NCI-H510A treated with DMSO at 0.1 percent for 48 hours (cell line): Measurements from ENCODE around the gene PTPRD.
"Not testable (repeated sequence)": the region's sequence is repeated elsewhere in the genome, so short reads cannot be mapped to it uniquely, and the experiment has no call there.

Experiments used
- DNase-seq: peaks from one replicate; lab custom pipeline; 2025; lab: John Stamatoyannopoulos, UW

The PTPRD gene

DNA sequence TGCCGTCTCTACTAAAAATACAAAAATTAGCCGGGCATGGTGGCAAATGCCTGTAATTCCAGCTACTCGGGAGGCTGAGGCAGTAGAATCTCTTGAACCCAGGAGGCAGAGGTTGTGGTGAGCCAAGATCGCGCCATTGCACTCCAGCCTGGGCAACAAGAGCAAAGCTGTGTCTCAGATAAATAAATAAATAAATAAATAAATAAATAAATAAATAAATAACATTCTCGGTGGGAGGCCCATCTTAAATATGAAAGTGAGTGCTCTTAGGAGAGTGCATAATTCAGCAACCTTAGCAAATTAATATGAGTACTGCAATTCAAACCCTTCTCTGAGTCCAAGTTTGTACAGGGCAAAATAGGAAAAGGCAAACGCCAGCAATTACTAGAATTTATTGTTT is 1302.1 kb downstream of the PTPRD start:
- not testable (repeated sequence) for DNase-seq

DNA sequence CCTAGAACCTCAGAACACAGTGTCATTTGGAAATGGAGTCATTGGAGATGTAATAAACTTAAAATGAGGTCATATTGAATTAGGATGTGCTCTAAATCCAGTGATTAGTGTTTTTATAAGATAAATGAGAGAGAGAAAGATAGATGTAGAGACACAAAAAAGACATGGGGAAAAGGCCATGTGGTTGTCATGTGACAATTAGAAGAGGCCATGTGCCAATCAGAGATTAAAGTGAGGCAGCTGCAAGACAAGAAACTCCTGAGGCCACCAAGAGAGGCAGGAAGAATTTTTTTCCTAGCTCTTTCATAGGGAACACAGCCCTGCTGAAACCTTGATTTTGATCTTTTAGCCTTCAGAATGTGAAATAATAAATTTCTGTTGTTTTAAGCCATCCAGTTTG is 1307.2 kb downstream of the PTPRD start:
- DNase-seq, result no peak

DNA sequence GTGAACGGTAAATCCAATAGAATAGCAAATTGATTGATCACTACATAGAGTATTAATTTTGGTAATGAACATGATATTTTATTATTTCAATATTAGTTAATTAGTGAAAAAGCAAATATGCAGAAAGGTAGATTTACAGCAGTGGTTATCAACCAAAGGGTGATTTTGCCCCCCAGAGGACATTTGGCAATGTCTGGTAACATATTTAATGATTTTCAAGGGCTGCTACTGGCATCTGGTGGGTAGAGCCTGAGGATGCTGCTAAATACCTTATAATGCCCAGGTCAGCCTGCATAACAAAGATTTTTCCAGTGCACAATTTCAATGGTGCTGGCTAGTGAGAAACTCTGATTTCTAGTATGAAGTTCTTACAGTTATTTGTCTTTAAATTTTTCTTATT is 1313.7 kb downstream of the PTPRD start:
- no peak for DNase-seq

DNA sequence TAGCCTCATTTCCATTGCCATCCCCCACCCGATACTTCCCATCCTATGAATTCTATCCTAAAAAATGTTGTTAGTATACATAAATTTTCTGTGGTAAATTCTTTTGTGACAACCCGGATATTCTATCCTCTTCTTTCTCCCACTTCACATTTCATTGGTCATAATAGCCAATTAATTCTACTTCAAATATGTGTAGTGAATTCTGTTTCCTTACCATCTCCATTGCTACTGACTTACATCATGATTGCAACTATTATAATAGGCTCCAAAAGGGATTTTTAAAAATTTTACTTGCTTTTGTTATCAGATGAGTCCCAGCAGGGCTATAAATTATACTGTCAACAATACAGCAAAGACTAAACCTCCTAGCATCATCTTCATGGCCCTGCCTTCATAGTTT is 1326.8 kb downstream of the PTPRD start:
- no peak for DNase-seq

DNA sequence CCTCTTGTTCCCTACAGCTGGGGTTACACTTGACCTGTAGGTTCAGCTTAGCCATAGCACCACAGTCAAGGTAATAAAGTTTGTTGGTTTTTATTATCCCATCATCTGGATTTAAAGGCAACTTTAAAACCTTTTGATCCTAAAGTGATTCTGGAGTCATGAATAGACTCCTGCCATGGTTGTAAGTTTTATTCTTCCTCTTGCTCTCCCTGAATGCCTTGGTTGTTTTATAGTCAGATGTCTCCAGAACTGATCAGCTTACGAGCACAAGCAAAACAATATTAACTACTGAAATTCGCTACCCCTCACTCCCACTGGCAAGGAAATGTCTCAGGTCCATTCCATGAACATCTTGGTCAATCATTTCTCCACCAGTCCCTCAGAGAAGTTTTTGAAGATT is 1328.6 kb downstream of the PTPRD start:
- no peak for DNase-seq

DNA sequence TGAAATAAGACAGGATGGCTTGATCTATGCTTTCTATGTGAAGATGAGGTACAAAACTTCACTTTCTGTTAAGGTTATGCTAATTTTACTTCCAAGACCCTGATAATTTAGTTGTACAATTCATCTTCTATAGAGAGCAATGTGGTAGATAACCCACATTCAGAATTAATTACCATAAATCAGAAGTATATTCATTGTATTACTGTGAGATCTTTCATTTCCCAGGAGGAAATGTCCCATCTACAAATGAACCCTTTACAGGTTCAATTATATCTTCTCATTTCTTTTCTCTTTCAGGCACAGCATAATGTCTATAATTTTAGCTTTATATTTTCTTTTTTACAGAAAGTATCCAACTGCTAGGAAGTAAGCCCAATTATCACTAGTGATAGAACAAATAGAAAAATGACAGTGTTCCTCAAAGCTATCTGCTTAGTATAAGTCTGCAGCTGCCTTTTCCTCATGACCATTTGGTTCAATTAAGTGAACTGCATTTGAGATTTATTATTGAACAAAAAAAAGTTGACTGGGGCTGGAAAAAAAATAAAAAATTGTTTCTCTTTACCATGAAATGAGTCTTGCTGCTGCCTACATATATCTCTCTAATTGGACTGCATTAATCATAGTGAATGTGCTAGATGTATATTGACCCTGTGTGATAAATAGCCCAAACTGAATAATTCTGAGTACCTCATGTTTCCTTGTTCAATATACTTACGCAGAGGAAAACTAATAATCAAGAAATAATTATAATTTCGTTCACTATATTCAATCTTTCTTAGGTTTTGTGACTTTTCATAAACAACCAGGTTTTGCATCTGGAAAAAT is 1329.4 kb downstream of the PTPRD start:
- DNase-seq, result no peak

DNA sequence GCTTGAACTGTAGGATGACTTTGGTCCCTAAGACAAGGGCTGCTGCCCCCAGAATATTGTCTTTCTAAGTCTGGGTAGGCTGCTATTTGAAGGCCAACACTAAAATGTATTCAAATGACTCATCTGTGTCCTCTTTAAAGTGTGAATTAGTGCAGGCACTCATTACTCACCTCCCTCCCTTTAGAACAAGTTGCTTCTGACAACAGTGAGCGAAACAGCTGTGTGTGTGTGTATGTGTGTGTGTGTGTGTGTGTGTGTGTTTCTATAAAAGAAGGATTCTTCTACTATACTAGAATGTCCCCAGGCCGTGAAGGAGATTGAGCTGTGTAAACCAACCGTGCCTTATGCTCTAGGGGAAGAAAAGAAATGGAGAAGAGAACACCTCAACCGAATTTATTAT is 1337.2 kb downstream of the PTPRD start:
- no peak for DNase-seq

DNA sequence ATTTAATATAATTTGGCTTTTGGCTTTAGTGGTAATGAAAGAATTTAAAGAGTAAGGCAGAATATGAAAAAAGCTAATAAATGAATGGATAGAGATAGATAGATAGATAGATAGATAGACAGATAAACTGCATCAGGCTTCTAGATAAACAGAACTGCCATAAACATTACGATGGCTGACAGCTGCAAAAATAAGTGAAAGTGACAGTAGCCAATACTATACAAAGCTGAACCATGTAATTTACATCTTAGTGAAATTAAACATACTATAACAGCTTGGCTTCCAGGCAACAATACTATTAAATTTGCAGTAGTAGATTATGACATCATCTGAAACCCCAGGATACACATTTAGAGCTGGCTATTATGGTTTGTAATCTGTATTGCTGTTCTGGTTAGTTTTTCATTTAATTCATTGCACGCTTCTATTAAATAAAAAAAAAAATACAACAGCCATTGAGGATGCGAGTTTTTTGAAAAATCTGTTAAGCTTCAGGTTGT is 1354.8 kb downstream of the PTPRD start:
- no peak for DNase-seq

DNA sequence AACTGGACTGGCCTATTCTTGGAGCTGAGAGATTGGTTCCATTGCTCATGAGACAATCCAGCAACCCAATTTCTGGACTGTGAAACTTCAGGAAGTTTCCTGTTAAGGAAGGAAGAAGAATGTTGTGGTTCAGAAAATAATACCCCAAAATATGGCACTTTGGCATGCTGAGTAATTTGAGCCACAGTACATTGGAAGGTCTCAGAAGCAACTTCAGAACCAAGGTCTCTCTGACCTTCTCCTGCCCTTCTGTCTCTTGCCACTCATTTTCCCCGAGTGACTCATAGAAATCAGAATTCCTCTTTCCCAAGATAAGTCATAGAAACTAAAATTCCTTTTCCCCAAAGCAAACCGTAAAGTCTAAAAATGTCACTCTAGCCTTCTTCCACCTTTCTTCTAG is 1366.1 kb downstream of the PTPRD start:
- DNase-seq, result no peak

DNA sequence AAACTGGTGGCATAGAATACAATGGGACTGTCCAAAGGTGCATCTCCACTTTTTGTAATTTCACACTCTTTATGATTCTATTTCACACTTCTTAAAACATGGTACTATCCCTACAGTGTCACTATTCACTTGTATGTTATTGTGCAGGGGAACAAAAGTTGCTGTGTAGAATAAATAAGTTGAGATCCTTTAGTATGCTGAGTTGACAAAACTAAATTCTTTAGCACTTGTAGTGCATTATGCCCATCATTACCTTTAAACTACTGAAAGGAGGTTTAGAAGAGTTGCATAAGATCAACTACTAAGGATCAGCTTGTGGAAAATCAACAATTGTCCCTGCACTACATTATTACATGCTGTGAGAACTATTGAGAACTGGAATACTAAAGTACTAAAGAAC is 1380.9 kb downstream of the PTPRD start:
- DNase-seq, result no peak

DNA sequence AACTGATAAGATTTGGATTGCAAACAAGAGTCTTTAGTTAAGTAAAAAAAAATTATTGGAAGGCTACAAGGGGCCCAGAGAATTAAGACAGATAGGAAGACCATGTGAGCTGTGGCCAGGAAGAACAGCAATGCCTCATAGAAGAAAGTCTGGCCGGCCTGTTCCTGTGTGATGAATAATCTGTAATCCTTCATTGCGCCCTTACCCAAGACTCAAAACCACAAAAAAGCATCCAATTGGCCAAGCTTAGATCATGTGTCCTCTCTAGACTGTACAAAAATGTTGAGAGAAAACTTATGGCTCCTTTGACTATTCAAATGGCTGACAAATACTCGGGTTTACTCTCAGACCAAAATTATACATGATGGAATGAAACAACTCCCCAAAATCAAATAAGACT is 1383.5 kb downstream of the PTPRD start:
- no peak for DNase-seq

DNA sequence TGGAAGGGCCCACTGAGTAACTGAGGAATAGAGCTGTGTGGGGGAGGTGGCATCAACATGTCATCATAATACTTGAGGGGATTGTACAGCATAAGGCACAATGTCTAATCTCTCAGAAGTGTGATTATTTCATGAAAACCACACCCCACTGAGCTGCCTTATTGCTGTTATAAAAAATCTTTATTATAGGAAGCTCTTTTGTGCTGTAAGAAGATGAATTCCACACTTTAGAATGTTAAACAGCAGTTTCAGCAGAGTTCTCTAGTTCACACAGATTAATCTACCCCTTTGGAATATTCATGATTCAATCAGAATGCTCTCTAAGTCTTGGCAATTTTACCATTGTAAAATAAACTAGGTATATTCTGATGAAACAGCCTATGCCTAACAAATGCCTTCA is 1389.6 kb downstream of the PTPRD start:
- no peak for DNase-seq

DNA sequence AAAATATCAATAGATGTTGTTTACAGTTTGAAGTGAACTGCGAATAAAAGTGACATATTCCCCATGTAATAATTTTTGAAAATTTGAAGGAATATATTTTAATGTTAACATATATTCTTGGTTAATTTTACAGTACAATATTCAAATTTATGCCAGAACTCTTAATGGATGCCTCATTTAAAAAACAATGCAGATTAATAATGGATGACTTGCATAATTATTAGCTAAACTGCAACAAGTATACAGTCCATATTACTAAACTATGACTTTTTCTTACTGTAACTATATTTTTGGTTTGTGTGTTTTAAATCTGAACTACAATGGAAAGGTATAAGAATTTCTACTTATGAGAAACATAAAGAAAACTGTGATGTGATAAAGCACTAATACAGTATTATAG is 1390.1 kb downstream of the PTPRD start:
- no peak for DNase-seq

DNA sequence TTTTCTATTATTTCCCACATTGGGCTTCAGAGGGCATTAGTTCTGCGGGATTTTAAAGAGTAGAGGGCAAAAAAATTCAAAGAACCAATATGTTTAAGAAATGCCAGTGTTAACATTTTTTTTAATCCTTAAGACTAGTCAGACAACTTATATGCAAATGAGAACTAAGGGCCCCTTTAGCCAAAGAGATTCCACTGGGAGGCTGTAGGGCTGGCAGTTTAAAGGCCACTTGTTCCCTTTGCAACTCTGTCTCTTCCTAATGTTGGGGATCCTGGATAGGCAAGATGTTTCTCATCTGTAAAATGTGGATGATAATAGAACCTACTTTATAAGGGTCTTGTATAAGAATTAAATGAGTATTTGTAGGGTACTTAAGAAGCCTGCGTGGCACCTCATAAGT is 1395.9 kb downstream of the PTPRD start:
- DNase-seq, result no peak

DNA sequence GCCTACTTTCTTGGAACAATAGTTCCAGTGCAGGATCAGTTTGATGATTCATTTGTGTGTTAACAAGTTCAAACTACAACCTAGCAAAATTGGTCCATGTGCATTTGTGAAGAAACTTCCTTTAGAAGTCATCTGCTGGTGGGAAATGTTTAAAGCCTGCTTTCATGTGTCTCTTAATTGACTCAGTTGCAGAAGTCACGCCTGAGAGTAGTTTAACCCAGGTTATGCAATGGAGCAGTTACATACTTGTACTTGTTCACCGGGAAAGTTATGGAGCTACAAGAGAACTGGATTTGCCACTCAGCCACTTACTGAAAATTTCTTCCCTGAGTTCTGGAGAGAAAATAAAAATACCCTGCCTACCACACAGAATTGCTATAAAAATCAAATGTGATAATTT is 1397.8 kb downstream of the PTPRD start:
- DNase-seq, result no peak

DNA sequence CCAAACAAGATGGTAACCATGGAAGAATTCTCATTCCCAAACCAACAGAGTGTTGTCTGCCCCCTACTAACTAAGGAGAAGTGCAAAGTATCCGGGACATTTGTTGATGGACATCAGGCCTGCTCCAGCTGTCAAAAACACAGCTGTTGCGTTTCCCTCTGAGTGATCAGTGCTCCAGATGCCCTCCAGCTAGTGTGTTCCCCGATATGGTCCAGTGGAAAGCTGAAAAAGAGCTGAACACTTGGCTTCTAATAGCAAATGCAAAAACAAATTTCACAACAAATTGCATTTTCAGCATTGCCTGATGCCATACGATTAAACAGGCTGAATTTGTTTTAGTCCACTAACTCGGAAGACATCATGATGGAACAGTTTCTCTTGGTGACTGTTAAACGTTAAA is 1398.7 kb downstream of the PTPRD start:
- DNase-seq, result no peak

DNA sequence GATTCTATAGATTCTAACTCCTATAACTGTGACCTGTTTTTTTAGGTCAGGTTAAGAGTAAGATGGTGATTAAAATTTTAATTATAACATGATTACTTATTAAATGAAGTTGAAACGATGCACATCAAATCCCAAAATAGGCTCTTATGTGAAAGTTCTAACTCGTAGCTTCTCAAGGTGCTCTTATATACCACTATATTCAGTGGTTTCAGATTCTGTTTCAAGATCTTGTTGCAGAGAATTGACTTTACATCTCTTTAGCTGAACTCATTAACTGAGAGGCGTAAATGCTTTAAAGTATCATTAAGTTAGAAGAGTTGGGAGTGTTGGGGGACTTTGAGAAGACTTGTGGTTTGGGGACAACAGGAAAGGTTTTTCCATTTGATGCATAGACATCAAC is 1399.8 kb downstream of the PTPRD start:
- DNase-seq, result no peak

DNA sequence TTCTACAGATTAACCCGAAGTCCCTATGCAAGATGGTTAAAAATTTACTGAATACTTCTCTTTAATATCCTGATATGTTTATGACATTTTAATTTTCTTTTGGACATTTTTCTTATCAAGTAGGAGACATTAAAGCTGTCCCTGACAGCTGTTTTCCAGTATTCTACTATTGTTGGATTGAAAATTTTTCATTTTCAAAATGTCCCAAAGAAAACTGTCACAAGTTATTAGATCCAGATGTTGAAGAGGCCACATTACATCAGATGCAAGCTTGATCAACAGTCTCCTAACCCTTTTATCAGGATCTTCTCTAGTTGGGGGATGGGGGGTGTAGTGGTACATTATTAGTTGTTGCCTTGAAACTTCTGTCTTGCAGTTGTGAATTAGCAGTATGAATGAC is 1410.5 kb downstream of the PTPRD start:
- no peak for DNase-seq

DNA sequence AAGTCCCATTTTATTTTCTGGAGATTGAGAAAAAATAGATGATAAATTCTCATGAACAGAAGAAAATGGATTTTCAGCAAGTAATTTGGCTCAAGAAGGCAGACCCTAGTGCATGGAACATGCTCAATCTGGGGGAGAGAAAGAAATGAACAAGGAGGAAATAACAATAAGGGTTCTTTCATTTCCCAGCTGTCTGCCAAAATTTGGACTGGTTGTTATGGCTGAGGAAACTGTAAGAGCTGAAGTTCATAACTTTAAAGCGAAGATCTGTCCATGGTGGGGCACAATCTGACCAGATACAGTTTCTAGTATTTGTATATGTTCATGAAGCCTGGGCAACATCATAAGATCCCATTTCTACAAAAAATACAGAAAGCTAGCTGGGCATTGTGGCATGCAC is 1426.7 kb downstream of the PTPRD start:
- DNase-seq, result no peak

DNA sequence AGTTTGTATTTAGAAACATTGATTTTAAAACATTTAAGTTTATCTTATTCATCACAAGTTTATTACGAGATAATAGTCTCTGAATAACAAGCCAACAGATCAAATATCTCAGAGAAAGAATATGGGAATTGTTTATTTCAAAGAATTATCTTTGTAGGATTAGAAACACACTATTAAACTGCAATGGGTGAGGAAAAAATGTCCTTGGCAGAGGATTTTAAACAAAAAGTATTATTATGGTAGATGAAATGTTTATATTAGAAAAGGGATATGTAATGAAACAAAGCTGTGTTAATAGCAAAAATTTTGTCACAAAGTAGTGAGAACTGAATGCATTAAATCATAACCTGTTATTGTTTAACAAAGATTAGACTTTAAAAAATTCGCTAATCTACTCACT is 1430.4 kb downstream of the PTPRD start:
- no peak for DNase-seq

DNA sequence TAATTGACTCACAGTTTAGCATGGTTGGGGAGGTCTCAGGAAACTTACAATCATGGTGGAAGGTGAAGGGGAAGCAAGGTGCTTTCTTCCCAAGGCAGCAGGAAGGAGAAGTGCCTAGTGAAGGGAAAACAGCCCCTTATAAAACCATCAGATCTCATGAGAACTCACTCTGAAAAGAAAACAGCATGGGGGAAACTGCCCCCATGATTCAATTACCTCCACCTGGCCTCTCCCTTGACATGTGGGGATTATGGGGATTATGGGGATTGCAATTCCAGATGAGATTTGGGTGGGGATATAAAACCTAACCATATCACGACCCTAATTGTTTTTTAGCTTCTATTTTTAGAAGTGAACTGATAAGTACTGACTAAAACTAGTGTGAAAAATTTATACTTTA is 1435.7 kb downstream of the PTPRD start:
- no peak for DNase-seq

DNA sequence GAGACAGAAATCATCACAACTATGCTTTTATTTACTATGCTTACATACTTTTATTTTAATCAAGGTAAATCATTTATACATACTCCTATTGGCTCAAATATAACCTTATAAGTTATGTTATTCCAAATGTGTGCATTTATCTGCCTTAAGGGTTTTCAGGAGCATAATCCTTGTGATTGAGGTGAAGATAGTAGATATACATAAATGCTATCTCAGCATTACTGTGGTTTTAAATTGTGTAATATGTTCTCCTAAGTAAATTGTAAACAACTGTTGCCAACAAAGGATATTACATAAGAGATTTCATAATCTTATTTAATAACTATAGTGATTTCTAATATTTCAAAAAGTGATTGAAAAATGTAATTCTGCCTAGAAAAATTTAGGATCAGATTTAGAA is 1438.4 kb downstream of the PTPRD start:
- DNase-seq, result no peak

DNA sequence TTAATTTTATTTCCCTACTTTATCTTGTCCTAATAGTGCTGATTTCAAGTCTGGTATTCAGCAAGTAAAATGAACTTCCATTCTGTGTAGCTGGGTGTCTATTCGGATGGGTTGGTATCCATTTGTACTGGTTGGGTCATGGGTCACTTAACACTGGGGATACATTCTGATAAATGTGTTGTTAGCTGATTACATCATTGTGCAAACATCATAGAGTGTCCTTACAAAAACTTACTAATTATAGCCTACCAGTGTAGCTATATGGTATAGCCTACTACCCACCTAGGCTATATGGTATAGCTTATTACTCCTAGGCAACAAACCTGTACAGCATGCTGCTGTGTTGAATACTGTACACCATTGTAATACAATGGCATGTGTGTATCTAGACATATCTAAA is 1439.5 kb downstream of the PTPRD start:
- peak; percentile 31 for DNase-seq

DNA sequence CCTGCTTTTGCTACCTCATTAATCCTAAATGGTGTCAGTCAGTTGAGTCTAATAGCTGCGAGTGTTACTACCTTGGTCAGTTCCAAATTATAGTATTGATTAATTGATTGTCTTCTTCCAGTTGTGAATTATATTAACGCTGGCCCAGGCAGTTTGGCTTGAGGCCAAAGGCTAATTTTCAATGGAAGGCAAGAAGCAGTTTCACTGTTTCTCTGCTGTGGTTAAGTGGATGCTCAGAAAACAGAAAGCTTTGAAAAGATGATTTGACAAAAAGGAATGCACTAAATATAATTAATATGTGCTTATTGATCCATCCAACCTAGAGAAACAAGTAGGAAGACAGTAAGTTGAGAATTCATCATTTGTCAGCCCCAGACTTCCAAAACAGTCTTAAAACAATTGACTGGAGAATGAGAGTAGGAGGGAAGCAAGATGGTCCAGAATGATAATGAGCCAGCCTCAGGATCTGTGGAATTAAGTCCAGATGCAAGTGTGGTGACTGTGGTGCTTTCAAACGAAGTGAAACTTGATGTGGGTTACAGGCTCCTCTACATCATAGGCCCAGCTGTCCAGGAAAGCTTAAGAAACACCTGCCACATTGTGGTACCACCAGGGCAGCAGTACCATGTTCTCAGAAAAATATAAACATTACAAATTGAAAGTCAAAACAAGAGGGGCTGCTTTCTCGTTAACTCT is 1442.2 kb downstream of the PTPRD start:
- DNase-seq, result no peak
